Stomach smooth muscle (tissue), 2 donors: Measurements from ENCODE around the gene RNASE2.
A peak's percentile ranks its signal among the peaks of the same experiment; 100 is the strongest.
"Not testable (repeated sequence)": the region's sequence is repeated elsewhere in the genome, so short reads cannot be mapped to it uniquely, and the experiment has no call there.

ENCODE experiments used
- H3K27ac ChIP-seq: one replicate; pipeline ENCODE4 v1.7.0; 2013; ENCODE audit warnings: mild to moderate bottlenecking, low read length, inconsistent platforms
- H3K27me3 ChIP-seq, 2 donors: one replicate each; pipeline ENCODE4 v1.7.0; 2013; ENCODE audit warnings: low read length in 2 of 2; ENCODE audit not compliant: insufficient read depth in 2 of 2, control insufficient read depth in 1 of 2
- H3K36me3 ChIP-seq, 2 donors: one replicate each; pipeline ENCODE4 v1.7.0; 2013; ENCODE audit warnings: low read length in 2 of 2; ENCODE audit not compliant: control insufficient read depth in 2 of 2, insufficient read depth in 2 of 2
- H3K4me1 ChIP-seq: one replicate; pipeline ENCODE4 v1.7.0; 2013; ENCODE audit warnings: low read length; ENCODE audit not compliant: control insufficient read depth, insufficient read depth
- H3K4me3 ChIP-seq, 2 donors: one replicate each; pipeline ENCODE4 v1.7.0; 2013; ENCODE audit warnings: low read length in 2 of 2
- H3K9ac ChIP-seq, 2 donors: one replicate each; pipeline ENCODE4 v1.7.0; 2013; ENCODE audit warnings: low read length in 2 of 2, mild to moderate bottlenecking in 1 of 2
- H3K9me3 ChIP-seq, 2 donors: one replicate each; pipeline ENCODE4 v1.7.0; 2013; ENCODE audit warnings: low read length in 2 of 2; ENCODE audit not compliant: control insufficient read depth in 2 of 2
- donor health status: healthy.
- donor health status: Pancreatic carcinoma.

RNASE2 gene

DNA sequence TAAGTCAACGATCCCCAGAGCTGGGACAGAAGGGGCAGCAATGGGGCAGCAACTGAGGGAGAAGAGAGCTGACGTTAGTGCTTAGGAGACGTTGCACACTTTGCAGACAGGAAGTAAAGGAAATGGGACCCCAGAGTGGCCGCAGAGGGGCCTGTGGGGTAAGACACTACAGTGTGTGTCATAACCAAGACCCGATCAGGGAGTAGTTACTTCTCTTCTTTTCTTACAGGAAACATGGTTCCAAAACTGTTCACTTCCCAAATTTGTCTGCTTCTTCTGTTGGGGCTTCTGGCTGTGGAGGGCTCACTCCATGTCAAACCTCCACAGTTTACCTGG is 219 bp downstream of the RNASE2 start:
- H3K4me1 ChIP-seq, H3K36me3 ChIP-seq, H3K9ac ChIP-seq, H3K27me3 ChIP-seq, H3K9me3 ChIP-seq, H3K4me3 ChIP-seq, H3K27ac ChIP-seq: not testable (repeated sequence)

DNA sequence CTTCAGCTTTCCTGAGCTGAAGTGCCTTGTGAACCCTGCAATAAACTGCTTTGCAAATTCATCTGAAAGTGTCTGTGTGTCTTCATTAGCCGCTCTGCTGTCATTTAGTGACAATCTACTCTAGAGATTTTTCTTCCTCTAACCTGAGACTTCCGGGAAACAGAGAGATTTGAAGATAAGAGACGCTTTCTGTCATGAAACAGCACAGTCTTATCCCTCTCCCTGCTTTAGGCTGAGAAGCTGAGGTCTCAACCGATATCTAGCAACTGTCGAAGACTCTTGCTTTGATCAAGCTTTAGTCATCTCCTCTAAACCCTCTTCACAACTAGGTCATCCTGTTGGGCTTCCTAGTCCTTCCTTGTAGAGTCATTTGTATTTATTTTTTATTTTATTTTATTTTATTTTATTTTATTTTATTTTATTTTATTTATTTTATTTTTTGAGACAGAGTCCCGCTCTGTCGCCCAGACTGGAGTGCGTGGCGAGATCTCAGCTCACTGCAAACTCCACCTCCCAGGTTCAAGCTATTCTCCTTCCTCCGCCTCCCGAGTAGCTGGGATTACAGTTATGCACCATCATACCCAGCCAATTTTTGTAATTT is 1.2 kb downstream of the RNASE2 start:
- no peaks in the 10 kb centered on the region for H3K9me3 ChIP-seq
- H3K36me3 ChIP-seq = no peaks in the 10 kb centered on the region
- no peaks in the 10 kb centered on the region for H3K4me1 ChIP-seq
- no peak overlapping the region for H3K27ac ChIP-seq
- H3K9ac ChIP-seq = no peak overlapping the region
- H3K4me3 ChIP-seq = no peak overlapping the region
- H3K27me3 ChIP-seq = peaks cover 0 to 2% of the 10 kb centered on the region in 2 donors

DNA sequence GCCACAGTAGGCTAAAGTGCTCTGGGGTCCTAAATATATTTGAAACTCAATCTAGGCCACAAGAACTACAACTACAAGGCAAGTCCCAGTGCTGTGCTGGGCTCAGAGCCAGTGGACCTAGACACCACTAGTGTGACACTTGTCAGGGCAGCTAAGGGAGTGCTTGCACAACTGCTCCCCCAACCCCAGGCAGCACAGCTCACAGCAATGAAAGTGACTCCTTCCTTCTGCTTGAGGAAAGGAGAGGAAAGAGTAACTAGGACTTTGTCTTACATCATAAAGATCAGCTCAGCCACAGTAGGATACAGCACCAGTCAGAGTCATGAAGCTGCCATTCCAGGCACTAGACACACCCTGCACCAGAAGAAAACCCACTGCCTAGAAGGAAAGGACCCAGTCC is 3.7 kb downstream of the RNASE2 start:
- not testable (repeated sequence) for H3K9me3 ChIP-seq, H3K4me1 ChIP-seq, H3K27ac ChIP-seq, H3K9ac ChIP-seq, H3K36me3 ChIP-seq, H3K4me3 ChIP-seq, H3K27me3 ChIP-seq

DNA sequence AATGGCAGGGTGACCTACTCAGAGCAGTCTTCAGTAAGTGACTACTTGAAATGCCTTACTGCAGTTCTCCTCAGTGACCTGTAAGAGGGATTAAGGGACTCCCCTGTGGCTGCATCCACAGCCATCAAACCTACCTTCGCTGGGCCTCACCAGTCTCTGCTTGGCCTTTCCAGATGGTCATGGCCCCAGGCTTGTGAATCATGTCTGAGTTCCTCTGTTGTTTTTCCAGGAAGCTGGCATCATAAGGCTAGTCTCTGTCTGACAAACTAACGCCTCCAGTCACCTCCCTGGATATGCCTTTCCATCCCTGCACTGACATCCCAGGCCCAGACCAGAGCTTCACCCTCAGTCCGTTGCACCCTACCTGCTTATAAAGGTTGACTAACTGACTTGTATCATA is 14.0 kb downstream of the RNASE2 start:
- Histone ChIP-seq H3K36me3 (no peaks in the 10 kb centered on the region), H3K4me3 (no peak overlapping the region), H3K27me3 (peaks cover 0 to 9% of the 10 kb centered on the region in 2 donors), H3K4me1 (peaks cover 8% of the 10 kb centered on the region), H3K27ac (no peak overlapping the region), H3K9ac (no peak overlapping the region), H3K9me3 (no peaks in the 10 kb centered on the region)

DNA sequence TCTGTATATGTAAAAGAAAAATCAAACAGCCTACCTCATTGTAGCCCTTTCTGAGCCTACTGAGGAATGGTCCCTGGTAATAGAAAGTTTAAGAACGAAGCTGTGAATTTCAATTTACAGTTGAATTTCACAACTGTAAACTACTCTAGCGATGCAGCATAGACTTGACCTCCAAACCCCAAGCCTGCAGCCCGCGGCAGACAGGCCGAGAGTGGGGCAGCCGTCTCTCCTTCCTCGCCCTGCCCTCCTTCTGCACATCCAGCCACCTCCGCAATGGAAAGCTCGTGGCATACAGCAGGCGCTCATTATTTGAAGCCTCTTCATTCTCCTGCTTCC is 15.3 kb downstream of the RNASE2 start:
- Histone ChIP-seq H3K4me1 (peaks cover 8% of the 10 kb centered on the region), H3K36me3 (no peaks in the 10 kb centered on the region), H3K9me3 (no peaks in the 10 kb centered on the region), H3K4me3 (peak overlapping the region; percentile 84 to 88), H3K27me3 (peaks cover 0 to 2% of the 10 kb centered on the region in 2 donors), H3K9ac (peak overlapping the region in 1 of 2 donors; percentile 58), H3K27ac (peak overlapping the region; percentile 24)

DNA sequence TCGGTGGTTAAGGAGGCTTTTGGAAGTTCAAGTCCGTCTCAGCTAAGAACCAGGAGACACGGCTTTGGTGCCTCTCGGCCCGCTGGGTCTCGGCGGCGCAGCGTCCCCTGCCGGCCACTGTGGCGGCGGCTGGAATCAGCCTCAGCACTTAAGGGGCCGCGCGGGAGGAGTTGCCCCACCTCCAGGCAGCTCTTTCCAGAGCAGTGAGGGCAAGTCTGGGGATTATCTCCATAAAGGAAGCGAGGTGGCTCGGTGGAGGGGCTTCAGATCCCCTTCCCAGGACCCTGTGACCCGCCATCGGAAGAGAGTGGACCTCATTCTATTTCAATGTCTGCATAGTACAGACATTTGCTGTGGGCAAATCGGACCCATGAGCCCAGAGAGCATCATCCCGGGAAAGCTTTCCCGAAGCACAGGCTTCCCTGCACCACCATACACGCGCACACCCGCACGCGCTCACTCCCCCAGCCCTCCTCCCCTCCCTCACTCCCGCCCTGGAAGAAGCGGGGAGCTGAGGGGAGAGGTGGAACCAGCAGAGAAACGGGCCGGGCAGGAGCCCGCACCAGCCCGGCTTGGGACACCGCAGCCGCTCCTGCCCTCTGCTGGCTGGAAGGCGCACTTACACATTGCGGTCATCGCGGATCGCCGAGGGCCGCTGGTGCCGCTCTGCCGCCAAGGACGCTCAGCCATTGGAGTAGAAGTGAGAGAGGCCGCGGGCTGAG is 15.9 kb downstream of the RNASE2 start:
- H3K9ac ChIP-seq = peak overlapping the region; percentile 58 to 60

DNA sequence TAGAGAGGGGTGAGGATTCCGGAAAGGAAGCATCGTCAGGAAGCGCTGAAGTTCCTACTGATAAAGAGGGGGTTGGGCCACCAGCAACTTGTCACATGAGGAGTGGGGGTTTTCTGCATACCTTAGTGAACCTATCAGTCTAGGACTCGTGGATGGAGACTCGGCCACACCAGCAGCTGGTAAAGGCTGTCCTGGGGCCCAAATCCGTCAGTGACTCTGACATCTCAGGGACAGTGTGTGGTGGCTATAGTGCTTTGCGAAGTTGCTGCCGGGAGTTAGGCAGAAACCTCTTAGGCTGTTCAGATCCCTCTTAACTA is 16.4 kb downstream of the RNASE2 start:
- Histone ChIP-seq H3K9ac (peak overlapping the region in 1 of 2 donors; percentile 60), H3K36me3 (no peaks in the 10 kb centered on the region), H3K9me3 (no peaks in the 10 kb centered on the region), H3K27me3 (no peaks in the 10 kb centered on the region), H3K4me3 (peak overlapping the region; percentile 84 to 88), H3K4me1 (peaks cover 8% of the 10 kb centered on the region), H3K27ac (peak overlapping the region; percentile 24)

More for the DNA sequence above, 15.9 kb downstream of the RNASE2 start:
- H3K4me1 ChIP-seq = peaks cover 8% of the 10 kb centered on the region
- H3K4me3 ChIP-seq = peak overlapping the region; percentile 84 to 88
- peaks cover 0 to 2% of the 10 kb centered on the region in 2 donors for H3K27me3 ChIP-seq
- H3K9me3 ChIP-seq = no peaks in the 10 kb centered on the region
- peak overlapping the region; percentile 24 for H3K27ac ChIP-seq
- no peaks in the 10 kb centered on the region for H3K36me3 ChIP-seq

DNA sequence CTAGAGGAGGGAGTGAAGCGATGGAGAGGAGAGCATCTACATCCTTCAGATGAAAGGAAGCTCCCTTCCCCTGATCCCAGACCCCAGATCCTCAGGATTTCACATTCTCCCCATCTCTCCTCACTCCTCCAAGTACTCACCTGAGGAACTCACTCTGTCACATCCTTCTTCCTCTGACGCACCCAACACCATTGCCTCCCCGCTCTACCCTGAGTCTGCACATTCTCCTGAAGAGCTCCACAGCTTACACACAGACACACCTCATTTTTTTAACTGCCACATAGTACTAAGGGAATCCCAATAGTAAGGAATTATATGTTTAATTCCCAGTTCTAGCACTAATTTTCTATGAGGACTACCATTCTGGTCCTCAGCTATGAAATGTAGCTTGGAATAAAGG is 18.2 kb downstream of the RNASE2 start:
- no peaks in the 10 kb centered on the region for H3K9me3 ChIP-seq
- no peaks in the 10 kb centered on the region for H3K36me3 ChIP-seq
- no peak overlapping the region for H3K9ac ChIP-seq
- peaks cover 8% of the 10 kb centered on the region for H3K4me1 ChIP-seq
- H3K27ac ChIP-seq = no peak overlapping the region
- H3K27me3 ChIP-seq = no peaks in the 10 kb centered on the region
- no peak overlapping the region for H3K4me3 ChIP-seq

DNA sequence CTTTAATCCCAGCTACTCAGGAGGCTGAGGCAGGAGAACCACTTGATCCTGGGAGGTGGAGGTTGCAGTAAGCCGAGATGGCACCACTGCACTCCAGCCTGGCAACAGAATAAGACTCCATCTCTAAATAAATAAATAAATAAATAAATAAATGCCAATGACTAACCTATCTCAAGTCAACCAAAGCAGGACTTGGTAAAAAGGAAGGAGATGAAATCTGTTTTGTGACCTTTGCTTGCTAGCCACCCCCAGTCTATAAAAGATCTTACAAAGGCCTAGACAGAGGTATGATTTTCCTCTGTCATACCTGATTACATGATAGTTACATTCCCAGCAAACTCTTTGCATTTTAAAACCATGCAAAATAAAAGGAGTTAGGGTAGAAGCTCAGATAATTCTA is 21.0 kb downstream of the RNASE2 start:
- H3K4me1 ChIP-seq = peaks cover 4% of the 10 kb centered on the region
- no peak overlapping the region for H3K4me3 ChIP-seq
- no peaks in the 10 kb centered on the region for H3K36me3 ChIP-seq
- no peak overlapping the region for H3K9ac ChIP-seq
- H3K27me3 ChIP-seq = no peaks in the 10 kb centered on the region
- no peak overlapping the region for H3K27ac ChIP-seq
- H3K9me3 ChIP-seq = no peaks in the 10 kb centered on the region

DNA sequence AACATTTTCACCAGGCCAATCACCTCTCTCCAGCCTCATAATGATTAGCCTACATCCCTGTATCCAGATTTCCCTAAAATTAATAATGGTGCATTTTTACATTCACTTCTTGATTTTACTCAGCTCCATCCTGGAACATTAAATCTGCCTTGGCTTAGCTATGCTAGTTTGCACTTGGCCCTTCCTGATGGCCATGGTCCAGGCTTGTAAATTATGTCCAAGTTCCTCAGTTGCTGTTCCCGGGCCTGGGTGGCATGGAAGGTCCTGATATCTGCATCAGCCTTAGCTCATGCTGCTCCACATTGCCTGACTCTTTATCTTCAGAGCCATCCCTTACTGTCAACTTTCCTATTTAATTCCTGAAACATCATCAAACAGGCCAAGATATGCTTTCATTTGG is 23.4 kb downstream of the RNASE2 start:
- Histone ChIP-seq H3K9me3 (no peaks in the 10 kb centered on the region), H3K4me1 (no peaks in the 10 kb centered on the region), H3K27me3 (no peaks in the 10 kb centered on the region), H3K9ac (no peak overlapping the region), H3K36me3 (no peaks in the 10 kb centered on the region), H3K4me3 (no peak overlapping the region), H3K27ac (no peak overlapping the region)

DNA sequence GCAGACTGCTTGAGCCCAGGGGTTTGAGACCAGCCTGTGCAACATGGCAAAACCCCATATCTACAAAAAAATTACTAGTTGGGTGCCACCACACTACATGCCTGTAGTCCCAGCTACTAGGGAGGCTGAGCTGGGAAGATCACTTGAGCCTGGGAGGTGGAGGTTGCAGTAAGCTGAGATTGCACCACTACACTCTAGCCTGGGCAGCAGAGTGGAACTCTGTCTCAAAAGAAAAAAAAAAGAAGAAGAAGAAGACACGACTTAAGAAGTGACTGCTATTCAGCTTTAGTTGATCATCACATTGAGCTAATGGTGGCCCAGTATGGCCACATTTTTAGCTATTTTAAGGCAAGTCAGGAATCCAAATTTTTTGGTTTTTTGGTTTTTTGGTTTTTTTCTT is 25.6 kb downstream of the RNASE2 start:
- Histone ChIP-seq H3K4me1 (no peaks in the 10 kb centered on the region), H3K36me3 (no peaks in the 10 kb centered on the region), H3K9me3 (no peaks in the 10 kb centered on the region), H3K27me3 (no peaks in the 10 kb centered on the region), H3K27ac (no peak overlapping the region), H3K4me3 (no peak overlapping the region), H3K9ac (no peak overlapping the region)
